HepG2 (cell line): ENCODE data around the gene ETS2. TPM values are rescaled to one million over a fixed set of nuclear protein-coding genes. Genes with fewer than 3 reads are reported as not detected.

ENCODE experiments used
- CSRNP1 ChIP-seq: sonication (generic); formaldehyde crosslinking; IDR thresholded peaks from 2 replicates; pipeline ENCODE4 v1.8.1; 2023; ENCODE audit warnings: mild to moderate bottlenecking, missing genetic modification reagents
- E2F1 ChIP-seq: sonication (generic); formaldehyde crosslinking; IDR thresholded peaks from 2 replicates; pipeline ENCODE4 v1.5.0; 2020; ENCODE audit warnings: missing genetic modification reagents
- KDM1A ChIP-seq: IDR thresholded peaks from 2 replicates; pipeline ENCODE4 v1.6.1; 2016; ENCODE audit warnings: missing compliant biosample characterization
- MLX ChIP-seq: IDR thresholded peaks from 2 replicates; pipeline ENCODE4 v1.6.1; 2016
- PAX8 ChIP-seq: sonication (generic); formaldehyde crosslinking; IDR thresholded peaks from 2 replicates; pipeline ENCODE4 v1.8.0; 2022; ENCODE audit warnings: mild to moderate bottlenecking, missing genetic modification reagents, borderline replicate concordance
- SMC3 ChIP-seq: IDR thresholded peaks from 2 replicates; pipeline ENCODE4 v1.6.1; 2011; ENCODE audit warnings: low read length, improper control_type of control experiment
- SNRNP70 ChIP-seq: fragments of 200-400 bp; formaldehyde crosslinking; IDR thresholded peaks from 2 replicates; pipeline ENCODE4 v1.6.1; 2017; ENCODE audit warnings: mild to moderate bottlenecking, low read depth, low read length, moderate library complexity
- SOX5 ChIP-seq: IDR thresholded peaks from 2 replicates; pipeline ENCODE4 v1.6.1; 2016; ENCODE audit warnings: borderline replicate concordance
- TCF7 ChIP-seq: sonication (generic); IDR thresholded peaks from 2 replicates; pipeline ENCODE4 v1.6.1; 2016; ENCODE audit warnings: antibody characterized with exemption, low read depth
- ZNF326 ChIP-seq: sonication (generic); formaldehyde crosslinking; IDR thresholded peaks from 2 replicates; pipeline ENCODE4 v1.4.0; 2020; ENCODE audit warnings: missing genetic modification reagents, borderline replicate concordance
- ZNF7 ChIP-seq: IDR thresholded peaks from 2 replicates; pipeline ENCODE4 v1.6.1; 2016; ENCODE audit warnings: missing biosample characterization, missing genetic modification reagents
- ZSCAN25 ChIP-seq: sonication (generic); formaldehyde crosslinking; IDR thresholded peaks from 2 replicates; pipeline ENCODE4 v1.8.0; 2022; ENCODE audit warnings: mild to moderate bottlenecking, missing genetic modification reagents
- ZSCAN31 ChIP-seq: sonication (generic); formaldehyde crosslinking; IDR thresholded peaks from 2 replicates; pipeline ENCODE4 v1.5.0; 2020; ENCODE audit warnings: low read depth, mild to moderate bottlenecking, missing genetic modification reagents
- ZSCAN9 ChIP-seq: IDR thresholded peaks from 2 replicates; pipeline ENCODE4 v1.6.1; 2016; ENCODE audit warnings: borderline replicate concordance
- polyA plus RNA-seq, 8 experiments: library from polyadenylated mRNA; depleted of rRNA in 3 of 8; stranded (reverse) in 7 of 8; unstranded in 1 of 8; fragments of >200 nt; fragmentation: Illumina TruSeq in 4 of 8; extraction: Trizol in 4 of 8; gene quantifications; 2 replicates each; pipeline versions ENCODE4 v1.2.1 to v1.2.3, GENCODE V29; 2011 to 2016; ENCODE audit warnings: low read depth in 4 of 8, missing spikeins in 1 of 8, mixed read lengths in 1 of 8; ENCODE audit not compliant: insufficient read depth in 1 of 8
- total RNA-seq, 5 experiments: library from RNA; depleted of rRNA; stranded (reverse); fragments of >200 nt; fragmentation: Illumina TruSeq; extraction: Trizol; gene quantifications; 2 replicates each; pipeline ENCODE4 v1.2.3, GENCODE V29; 2016; ENCODE audit warnings: low read depth in 1 of 5
- TF ChIP-seq, protein P1 (sequence below): IDR thresholded peaks from 2 replicates; pipeline ENCODE4 v1.6.1; 2016
- TF ChIP-seq, protein P2 (sequence below): sonication (generic); formaldehyde crosslinking; IDR thresholded peaks from 2 replicates; pipeline ENCODE4 v1.4.0; 2020; ENCODE audit warnings: mild to moderate bottlenecking, missing genetic modification reagents
- TF ChIP-seq, protein P3 (sequence below): IDR thresholded peaks from 2 replicates; pipeline ENCODE4 v1.6.1; 2016; ENCODE audit warnings: mild to moderate bottlenecking, missing biosample characterization, missing genetic modification reagents
- TF ChIP-seq, protein P4 (sequence below): sonication (generic); formaldehyde crosslinking; conservative IDR thresholded peaks from 2 replicates; pipeline ENCODE4 v1.8.0; 2022; ENCODE audit warnings: mild to moderate bottlenecking, moderate library complexity, missing genetic modification reagents

ETS2 gene
- total and polyA plus RNA-seq, 2 of the 13 experiments (the other 11 are each of a cell fraction or from before 2014, with no cell fraction given), result 24.6 to 64.4 TPM

DNA sequence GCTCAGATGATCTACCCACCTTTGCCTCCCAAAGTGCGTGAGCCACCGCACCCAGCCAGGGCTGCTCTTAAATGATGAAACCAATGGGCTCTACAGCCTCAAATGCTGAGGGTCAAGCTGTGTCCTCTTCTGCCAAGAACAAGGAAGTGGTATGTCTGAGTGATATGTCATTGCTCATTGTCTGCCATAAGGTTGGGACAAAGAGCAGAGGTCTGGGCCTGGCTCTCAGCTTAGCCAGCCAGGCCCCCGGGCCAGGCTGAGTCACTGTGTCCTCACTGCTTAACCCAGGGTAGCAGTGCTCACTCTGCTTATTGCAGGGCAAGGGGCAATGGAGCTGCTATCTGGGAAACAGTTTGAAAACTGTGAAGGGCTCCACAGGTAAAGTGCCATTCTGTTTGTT lies 8.3 kb upstream of the ETS2 start (continued):
- 0 out of 2 replicates have a peak, but pooled peaks have one; percentile 8 for TF ChIP-seq SMC3
- TF ChIP-seq CSRNP1, result no peak
- no peak for TF ChIP-seq SNRNP70
- TF ChIP-seq, protein P1, sequence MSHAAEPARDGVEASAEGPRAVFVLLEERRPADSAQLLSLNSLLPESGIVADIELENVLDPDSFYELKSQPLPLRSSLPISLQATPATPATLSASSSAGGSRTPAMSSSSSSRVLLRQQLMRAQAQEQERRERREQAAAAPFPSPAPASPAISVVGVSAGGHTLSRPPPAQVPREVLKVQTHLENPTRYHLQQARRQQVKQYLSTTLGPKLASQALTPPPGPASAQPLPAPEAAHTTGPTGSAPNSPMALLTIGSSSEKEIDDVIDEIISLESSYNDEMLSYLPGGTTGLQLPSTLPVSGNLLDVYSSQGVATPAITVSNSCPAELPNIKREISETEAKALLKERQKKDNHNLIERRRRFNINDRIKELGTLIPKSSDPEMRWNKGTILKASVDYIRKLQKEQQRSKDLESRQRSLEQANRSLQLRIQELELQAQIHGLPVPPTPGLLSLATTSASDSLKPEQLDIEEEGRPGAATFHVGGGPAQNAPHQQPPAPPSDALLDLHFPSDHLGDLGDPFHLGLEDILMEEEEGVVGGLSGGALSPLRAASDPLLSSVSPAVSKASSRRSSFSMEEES (CRISPR knock-in tag), result no peak
- no peak for TF ChIP-seq ZNF7
- TF ChIP-seq ZSCAN31, result no peak
- TF ChIP-seq MLX (CRISPR knock-in tag), result 0 out of 2 replicates have a peak, but pooled peaks have one; percentile 37
- TF ChIP-seq, protein P2, sequence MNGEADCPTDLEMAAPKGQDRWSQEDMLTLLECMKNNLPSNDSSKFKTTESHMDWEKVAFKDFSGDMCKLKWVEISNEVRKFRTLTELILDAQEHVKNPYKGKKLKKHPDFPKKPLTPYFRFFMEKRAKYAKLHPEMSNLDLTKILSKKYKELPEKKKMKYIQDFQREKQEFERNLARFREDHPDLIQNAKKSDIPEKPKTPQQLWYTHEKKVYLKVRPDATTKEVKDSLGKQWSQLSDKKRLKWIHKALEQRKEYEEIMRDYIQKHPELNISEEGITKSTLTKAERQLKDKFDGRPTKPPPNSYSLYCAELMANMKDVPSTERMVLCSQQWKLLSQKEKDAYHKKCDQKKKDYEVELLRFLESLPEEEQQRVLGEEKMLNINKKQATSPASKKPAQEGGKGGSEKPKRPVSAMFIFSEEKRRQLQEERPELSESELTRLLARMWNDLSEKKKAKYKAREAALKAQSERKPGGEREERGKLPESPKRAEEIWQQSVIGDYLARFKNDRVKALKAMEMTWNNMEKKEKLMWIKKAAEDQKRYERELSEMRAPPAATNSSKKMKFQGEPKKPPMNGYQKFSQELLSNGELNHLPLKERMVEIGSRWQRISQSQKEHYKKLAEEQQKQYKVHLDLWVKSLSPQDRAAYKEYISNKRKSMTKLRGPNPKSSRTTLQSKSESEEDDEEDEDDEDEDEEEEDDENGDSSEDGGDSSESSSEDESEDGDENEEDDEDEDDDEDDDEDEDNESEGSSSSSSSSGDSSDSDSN, result no peak
- TF ChIP-seq, protein P3, sequence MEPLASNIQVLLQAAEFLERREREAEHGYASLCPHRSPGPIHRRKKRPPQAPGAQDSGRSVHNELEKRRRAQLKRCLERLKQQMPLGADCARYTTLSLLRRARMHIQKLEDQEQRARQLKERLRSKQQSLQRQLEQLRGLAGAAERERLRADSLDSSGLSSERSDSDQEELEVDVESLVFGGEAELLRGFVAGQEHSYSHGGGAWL (CRISPR knock-in tag), result no peak
- no peak for TF ChIP-seq ZSCAN9 (CRISPR knock-in tag)
- TF ChIP-seq SOX5 (CRISPR knock-in tag), result peak; percentile 69
- TF ChIP-seq ZSCAN25, result peak; percentile 67; the same call in 1 of the 2 replicates
- TF ChIP-seq ZNF326 (CRISPR knock-in tag), result no peak
- TF ChIP-seq, protein P4, sequence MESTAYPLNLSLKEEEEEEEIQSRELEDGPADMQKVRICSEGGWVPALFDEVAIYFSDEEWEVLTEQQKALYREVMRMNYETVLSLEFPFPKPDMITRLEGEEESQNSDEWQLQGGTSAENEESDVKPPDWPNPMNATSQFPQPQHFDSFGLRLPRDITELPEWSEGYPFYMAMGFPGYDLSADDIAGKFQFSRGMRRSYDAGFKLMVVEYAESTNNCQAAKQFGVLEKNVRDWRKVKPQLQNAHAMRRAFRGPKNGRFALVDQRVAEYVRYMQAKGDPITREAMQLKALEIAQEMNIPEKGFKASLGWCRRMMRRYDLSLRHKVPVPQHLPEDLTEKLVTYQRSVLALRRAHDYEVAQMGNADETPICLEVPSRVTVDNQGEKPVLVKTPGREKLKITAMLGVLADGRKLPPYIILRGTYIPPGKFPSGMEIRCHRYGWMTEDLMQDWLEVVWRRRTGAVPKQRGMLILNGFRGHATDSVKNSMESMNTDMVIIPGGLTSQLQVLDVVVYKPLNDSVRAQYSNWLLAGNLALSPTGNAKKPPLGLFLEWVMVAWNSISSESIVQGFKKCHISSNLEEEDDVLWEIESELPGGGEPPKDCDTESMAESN (CRISPR knock-in tag), result no peak
- TF ChIP-seq KDM1A (CRISPR knock-in tag), result 0 out of 2 replicates have a peak, but pooled peaks have one; percentile 13
- no peak for TF ChIP-seq PAX8 (CRISPR knock-in tag)
- TF ChIP-seq TCF7, result no peak
- TF ChIP-seq E2F1 (CRISPR knock-in tag), result no peak
